ENCODE results near the gene SDHB. TPM values are rescaled to one million over a fixed set of nuclear protein-coding genes. Genes with fewer than 3 reads are reported as not detected.

SDHB gene
- total and polyA plus RNA-seq, 7 donors = 109 to 398 (median 173) TPM

- WGBS, 2 donors = 97% methylated on average over 2 of the region's 2 CpGs
- Histone ChIP-seq H3K27me3 (no peaks in the 10 kb centered on the region), H3K36me3 (peaks cover 15 to 72% (median 18%) of the 10 kb centered on the region in 4 donors)
Measured at GRCh38 chr1:17039522-17039921, 14.3 kb downstream of the SDHB start.

DNA sequence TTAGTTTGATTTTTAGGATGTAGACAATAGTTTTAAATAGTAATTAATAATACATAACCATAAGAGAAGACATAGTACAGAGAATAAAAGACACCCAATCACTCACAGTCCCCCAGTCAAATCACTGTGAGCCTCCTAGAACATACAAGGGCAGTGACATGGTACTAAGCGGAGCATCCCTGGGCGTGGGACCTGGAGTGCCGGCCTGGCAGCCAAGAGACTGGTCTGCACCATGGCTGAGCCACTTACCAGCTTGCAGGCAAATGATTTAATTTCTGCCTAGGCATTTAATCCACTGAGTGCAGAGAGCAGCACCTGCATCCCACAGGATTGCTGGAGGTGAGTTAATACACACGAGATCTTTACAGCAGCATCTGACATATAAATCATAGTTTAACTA, 20.4 kb downstream of the SDHB start:
- Histone ChIP-seq H3K4me1 (no peaks in the 10 kb centered on the region), H3K27ac (no peak overlapping the region), H3K9me3 (no peaks in the 10 kb centered on the region), H3K27me3 (no peaks in the 10 kb centered on the region), H3K36me3 (peaks cover 0 to 68% (median 22%) of the 10 kb centered on the region in 4 donors), H3K4me3 (no peak overlapping the region)
- DNase-seq = no peak
- intact Hi-C loops (cut with DNase I) = no loop called here
- WGBS, 2 donors = 84 to 95% methylated on average over 4 of the region's 4 CpGs
- TF ChIP-seq EP300 (IDR thresholded peaks at IDR 0.05) (no peak), POLR2A (IDR thresholded peaks at IDR 0.05) (no peak), POLR2AphosphoS5 (IDR thresholded peaks at IDR 0.05) (no peak)
- TF ChIP-seq, protein P1, sequence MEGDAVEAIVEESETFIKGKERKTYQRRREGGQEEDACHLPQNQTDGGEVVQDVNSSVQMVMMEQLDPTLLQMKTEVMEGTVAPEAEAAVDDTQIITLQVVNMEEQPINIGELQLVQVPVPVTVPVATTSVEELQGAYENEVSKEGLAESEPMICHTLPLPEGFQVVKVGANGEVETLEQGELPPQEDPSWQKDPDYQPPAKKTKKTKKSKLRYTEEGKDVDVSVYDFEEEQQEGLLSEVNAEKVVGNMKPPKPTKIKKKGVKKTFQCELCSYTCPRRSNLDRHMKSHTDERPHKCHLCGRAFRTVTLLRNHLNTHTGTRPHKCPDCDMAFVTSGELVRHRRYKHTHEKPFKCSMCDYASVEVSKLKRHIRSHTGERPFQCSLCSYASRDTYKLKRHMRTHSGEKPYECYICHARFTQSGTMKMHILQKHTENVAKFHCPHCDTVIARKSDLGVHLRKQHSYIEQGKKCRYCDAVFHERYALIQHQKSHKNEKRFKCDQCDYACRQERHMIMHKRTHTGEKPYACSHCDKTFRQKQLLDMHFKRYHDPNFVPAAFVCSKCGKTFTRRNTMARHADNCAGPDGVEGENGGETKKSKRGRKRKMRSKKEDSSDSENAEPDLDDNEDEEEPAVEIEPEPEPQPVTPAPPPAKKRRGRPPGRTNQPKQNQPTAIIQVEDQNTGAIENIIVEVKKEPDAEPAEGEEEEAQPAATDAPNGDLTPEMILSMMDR (IDR thresholded peaks at IDR 0.05) = no peak

More at GRCh38 chr1:17039522-17039921, 14.3 kb downstream of the SDHB start:
- no peaks in the 10 kb centered on the region for H3K9me3 ChIP-seq
- intact Hi-C loops (cut with DNase I) = no loop called here
- no peaks in the 10 kb centered on the region for H3K4me1 ChIP-seq
- DNase-seq = no peak
- TF ChIP-seq, protein P1 (IDR thresholded peaks at IDR 0.05) = no peak
- TF ChIP-seq EP300 (IDR thresholded peaks at IDR 0.05) (no peak), POLR2AphosphoS5 (IDR thresholded peaks at IDR 0.05) (no peak), POLR2A (IDR thresholded peaks at IDR 0.05) (no peak)
- no peak overlapping the region for H3K27ac ChIP-seq
- no peak overlapping the region for H3K4me3 ChIP-seq

DNA sequence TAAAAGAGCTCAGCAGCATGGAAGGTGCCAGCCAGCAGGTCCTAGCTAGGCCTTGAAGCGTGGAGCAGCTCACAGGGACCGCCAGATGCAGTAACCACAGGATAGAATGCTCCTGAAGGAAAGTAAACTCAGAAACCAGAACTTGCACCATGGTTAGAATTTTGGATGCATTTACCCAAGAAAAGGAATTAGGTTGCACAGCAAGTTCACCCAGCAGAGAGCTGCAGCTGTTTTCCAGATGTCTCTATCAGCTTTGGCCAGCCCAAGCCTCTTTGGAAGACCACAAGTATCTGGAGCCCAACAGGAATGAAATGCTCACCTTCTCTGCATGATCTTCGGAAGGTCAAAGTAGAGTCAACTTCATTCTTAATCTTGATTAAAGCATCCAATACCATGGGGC, 21.1 kb downstream of the SDHB start:
- intact Hi-C loops (cut with DNase I) = no loop called here
- 94% methylated on average over 3 of the region's 3 CpGs for WGBS, 2 donors
- H3K27ac ChIP-seq = no peak overlapping the region
- H3K27me3 ChIP-seq = no peaks in the 10 kb centered on the region
- no peak for DNase-seq
- H3K9me3 ChIP-seq = no peaks in the 10 kb centered on the region
- peaks cover 0 to 5% (median 0%) of the 10 kb centered on the region in 4 donors for H3K4me1 ChIP-seq
- peaks cover 0 to 68% (median 30%) of the 10 kb centered on the region in 4 donors for H3K36me3 ChIP-seq
- no peak for TF ChIP-seq POLR2AphosphoS5 (IDR thresholded peaks at IDR 0.05)
- no peak for TF ChIP-seq POLR2A (IDR thresholded peaks at IDR 0.05)
- no peak for TF ChIP-seq EP300 (IDR thresholded peaks at IDR 0.05)
- TF ChIP-seq, protein P1 (IDR thresholded peaks at IDR 0.05) = no peak
- no peak overlapping the region for H3K4me3 ChIP-seq

DNA sequence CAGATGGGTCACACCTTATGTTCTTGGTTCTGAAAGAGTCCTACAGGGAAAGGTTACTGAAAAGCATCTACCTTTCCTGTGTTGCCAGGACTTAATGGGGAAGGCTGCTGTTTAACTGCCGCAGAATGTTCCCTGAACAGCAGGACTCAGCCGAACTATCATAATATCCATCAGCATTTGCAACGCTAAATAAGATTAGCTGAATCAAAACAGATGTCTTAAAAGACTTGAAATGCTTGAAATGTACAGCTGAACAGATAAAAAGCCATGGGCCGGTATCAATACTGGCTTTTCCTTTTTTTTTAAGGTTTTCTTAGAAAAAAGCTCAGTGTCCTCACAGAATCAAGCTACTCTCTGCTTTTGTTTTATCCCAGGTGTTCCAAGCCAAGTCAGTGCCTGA, 22.4 kb downstream of the SDHB start:
- H3K27me3 ChIP-seq = no peaks in the 10 kb centered on the region
- 93% methylated on average over 4 of the region's 4 CpGs for WGBS, 2 donors
- TF ChIP-seq POLR2AphosphoS5 (IDR thresholded peaks at IDR 0.05) (no peak), POLR2A (IDR thresholded peaks at IDR 0.05) (no peak), EP300 (IDR thresholded peaks at IDR 0.05) (no peak)
- TF ChIP-seq, protein P1 (IDR thresholded peaks at IDR 0.05) = no peak
- intact Hi-C loops (cut with DNase I) = no loop called here
- peaks cover 5 to 78% (median 42%) of the 10 kb centered on the region in 4 donors for H3K36me3 ChIP-seq
- peaks cover 0 to 11% (median 0%) of the 10 kb centered on the region in 4 donors for H3K4me1 ChIP-seq
- H3K27ac ChIP-seq = no peak overlapping the region
- no peak overlapping the region for H3K4me3 ChIP-seq
- no peaks in the 10 kb centered on the region for H3K9me3 ChIP-seq
- no peak for DNase-seq

- intact Hi-C loops (cut with DNase I) = no loop called here
- TF ChIP-seq EP300 (IDR thresholded peaks at IDR 0.05) (no peak), POLR2AphosphoS5 (IDR thresholded peaks at IDR 0.05) (no peak), POLR2A (IDR thresholded peaks at IDR 0.05) (no peak)
- TF ChIP-seq, protein P1 (IDR thresholded peaks at IDR 0.05) = no peak
- WGBS, 2 donors = 88 to 90% methylated on average over 4 of the region's 4 CpGs
- H3K27ac ChIP-seq = no peak overlapping the region
- H3K4me3 ChIP-seq = no peak overlapping the region
- no peak for DNase-seq
- peaks cover 0 to 11% (median 0%) of the 10 kb centered on the region in 4 donors for H3K4me1 ChIP-seq
- H3K36me3 ChIP-seq = peaks cover 12 to 86% (median 49%) of the 10 kb centered on the region in 4 donors
- no peaks in the 10 kb centered on the region for H3K27me3 ChIP-seq
- H3K9me3 ChIP-seq = no peaks in the 10 kb centered on the region
Measured at GRCh38 chr1:17030206-17030605, 23.6 kb downstream of the SDHB start.

Data from sigmoid colon (tissue), 7 donors.